Mesendoderm (in vitro differentiated cells): ENCODE results near the gene PPFIBP1.

Source experiments
- DNase-seq: peaks from one replicate; pipeline ENCODE4 v3.0.0; 2013
- H2AK5ac ChIP-seq: 2 replicates; pipeline ENCODE4 v1.6.1; 2013; ENCODE audit warnings: low read length, inconsistent platforms
- H2BK120ac ChIP-seq: 2 replicates; pipeline ENCODE4 v1.6.1; 2013; ENCODE audit warnings: low read depth, mild to moderate bottlenecking, low read length, moderate library complexity, mixed read lengths
- H2BK15ac ChIP-seq: replicated peaks from 2 replicates; pipeline ENCODE4 v1.6.1; 2013; ENCODE audit warnings: low read depth, mild to moderate bottlenecking, moderate library complexity
- H2BK5ac ChIP-seq: 2 replicates; pipeline ENCODE4 v1.6.1; 2013; ENCODE audit warnings: low read length, inconsistent platforms
- H3K18ac ChIP-seq: 2 replicates; pipeline ENCODE4 v1.6.1; 2013; ENCODE audit warnings: mild to moderate bottlenecking, low read length, mixed read lengths
- H3K23ac ChIP-seq: one replicate; pipeline ENCODE4 v1.6.1; 2013; ENCODE audit warnings: low read length
- H3K27ac ChIP-seq: 2 replicates; pipeline ENCODE4 v1.5.1; 2013; ENCODE audit warnings: low read depth, mild to moderate bottlenecking, inconsistent platforms, low read length, moderate library complexity
- H3K27me3 ChIP-seq: 2 replicates; pipeline ENCODE4 v1.6.1; 2013; ENCODE audit warnings: low read length, control low read depth, mild to moderate bottlenecking, inconsistent platforms; ENCODE audit not compliant: insufficient read depth, poor library complexity
- H3K36me3 ChIP-seq: 2 replicates; pipeline ENCODE4 v1.6.1; 2013; ENCODE audit warnings: low read length, inconsistent platforms; ENCODE audit not compliant: control insufficient read depth, insufficient read depth
- H3K4ac ChIP-seq: one replicate; pipeline ENCODE4 v1.6.1; 2013; ENCODE audit warnings: low read depth, mild to moderate bottlenecking, low read length, moderate library complexity
- H3K4me1 ChIP-seq: 2 replicates; pipeline ENCODE4 v1.6.1; 2013; ENCODE audit warnings: low read depth, low read length, inconsistent platforms; ENCODE audit not compliant: control insufficient read depth
- H3K4me2 ChIP-seq: 2 replicates; pipeline ENCODE4 v1.6.1; 2013; ENCODE audit warnings: low read length
- H3K4me3 ChIP-seq: 2 replicates; pipeline ENCODE4 v1.5.1; 2013; ENCODE audit warnings: mild to moderate bottlenecking, low read length
- H3K56ac ChIP-seq: one replicate; pipeline ENCODE4 v1.6.1; 2013; ENCODE audit warnings: low read length
- H3K79me1 ChIP-seq: 2 replicates; pipeline ENCODE4 v1.6.1; 2013; ENCODE audit warnings: low read length, inconsistent platforms
- H3K79me2 ChIP-seq: 2 replicates; pipeline ENCODE4 v1.6.1; 2013; ENCODE audit warnings: mild to moderate bottlenecking, low read length; ENCODE audit not compliant: control insufficient read depth, insufficient read depth
- H3K9ac ChIP-seq: 2 replicates; pipeline ENCODE4 v1.6.1; 2013; ENCODE audit warnings: low read length, inconsistent platforms
- H4K5ac ChIP-seq: one replicate; pipeline ENCODE4 v1.6.1; 2013; ENCODE audit warnings: low read length
- H4K8ac ChIP-seq: one replicate; pipeline ENCODE4 v1.6.1; 2013; ENCODE audit warnings: low read depth, mild to moderate bottlenecking, control low read depth, low read length, moderate library complexity
- WGBS: extraction: QIAGEN DNeasy Blood & Tissue Kit; methylation state at CpG from one replicate; pipeline ENCODE4 v1.1.7; 2013; ENCODE audit warnings: low lambda C conversion rate, missing lambda C conversion rate; ENCODE audit not compliant: insufficient coverage; ENCODE audit errors: extremely low coverage; 5-methylcytosine and 5-hydroxymethylcytosine counted together

The PPFIBP1 gene

DNA sequence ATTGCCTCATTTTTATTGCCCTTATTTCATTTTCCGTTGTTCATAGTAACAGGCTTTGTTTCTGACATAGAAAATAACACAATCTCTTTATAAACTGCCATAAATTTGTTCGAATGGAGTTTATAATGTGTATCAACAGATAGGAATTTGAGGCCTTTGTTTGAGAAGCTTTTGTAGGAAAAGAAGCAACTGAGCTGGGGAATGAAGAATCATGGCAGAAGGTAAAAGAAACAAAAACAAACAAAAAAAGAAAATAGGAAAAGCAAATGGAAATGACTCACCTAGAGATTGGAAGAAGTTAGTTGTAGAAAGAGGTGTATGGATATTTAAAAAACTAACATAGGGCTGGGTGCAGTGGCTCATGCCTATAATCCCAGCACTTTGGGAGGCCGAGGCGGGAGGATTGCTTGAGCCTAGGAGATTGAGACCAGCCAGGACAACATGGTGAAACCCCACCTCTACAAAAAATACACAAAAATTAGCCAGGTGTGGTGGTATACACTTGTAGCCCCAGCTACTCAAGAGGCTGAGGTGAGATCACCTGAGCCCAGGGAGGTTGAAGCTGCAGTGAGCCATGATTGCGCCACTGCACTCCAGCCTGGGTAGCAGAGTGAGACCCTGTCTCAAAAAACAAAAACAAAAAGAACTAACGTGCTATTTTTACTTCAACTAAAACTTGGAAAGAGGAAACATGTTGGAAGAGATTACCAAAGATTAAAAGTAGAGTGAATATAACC, 171.7 kb downstream of the PPFIBP1 start:
- Histone ChIP-seq H2BK5ac (no peak overlapping the region), H3K27ac (no peak overlapping the region), H3K18ac (no peak overlapping the region), H2AK5ac (no peak overlapping the region), H3K79me2 (no peaks in the 10 kb centered on the region), H2BK15ac (no peak overlapping the region), H3K4me3 (no peak overlapping the region), H3K27me3 (no peaks in the 10 kb centered on the region), H3K4me2 (no peak overlapping the region), H3K56ac (no peak overlapping the region), H3K4me1 (no peaks in the 10 kb centered on the region), H4K8ac (no peak overlapping the region), H3K23ac (no peak overlapping the region), H4K5ac (no peak overlapping the region), H3K9ac (no peak overlapping the region), H3K79me1 (no peaks in the 10 kb centered on the region), H3K36me3 (no peaks in the 10 kb centered on the region), H3K4ac (no peak overlapping the region), H2BK120ac (no peak overlapping the region)
- WGBS: no CpG with 5 or more reads among the region's 6 CpGs
- no peak for DNase-seq

DNA sequence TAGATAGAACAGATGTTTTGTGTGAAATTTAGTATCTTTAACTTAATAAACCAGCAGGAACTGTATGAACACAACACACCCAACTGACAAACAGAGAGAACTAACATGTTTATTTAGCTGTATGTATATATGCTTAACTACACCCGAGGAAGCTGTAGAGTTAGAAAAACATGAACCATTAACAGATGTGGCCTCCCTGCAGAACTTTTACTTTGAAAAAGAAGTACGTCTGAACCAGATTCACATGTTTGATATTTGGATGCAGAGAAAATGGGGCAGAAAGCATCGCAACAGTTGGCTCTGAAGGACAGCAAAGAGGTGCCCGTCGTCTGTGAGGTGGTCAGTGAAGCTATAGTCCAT, 172.3 kb downstream of the PPFIBP1 start, which contains the start of gene REP15:
REP15 (plus strand) TSS at position 155 of the 360 bp plus-strand sequence; CDS start at position 271, 116 bp downstream.
- H4K8ac ChIP-seq: no peak within 1 kb of the TSS
- H3K4me3 ChIP-seq: no peak within 1 kb of the TSS
- no peak within 1 kb of the TSS for H3K4me2 ChIP-seq
- H3K9ac ChIP-seq: no peak within 1 kb of the TSS
- no peak within 1 kb of the TSS for H3K23ac ChIP-seq
- no CpG with 5 or more reads among the region's 5 CpGs for WGBS
- no peaks in the 10 kb centered on the region for H3K4me1 ChIP-seq
- no peak within 1 kb of the TSS for H3K18ac ChIP-seq
- no peak within 1 kb of the TSS for H2BK120ac ChIP-seq
- no peak within 1 kb of the TSS for H2AK5ac ChIP-seq
- no peaks in the 10 kb centered on the region for H3K79me1 ChIP-seq
- H3K79me2 ChIP-seq: no peaks in the 10 kb centered on the region
- no peaks in the 10 kb centered on the region for H3K27me3 ChIP-seq
- no peak within 1 kb of the TSS for H2BK5ac ChIP-seq
- no peak within 1 kb of the TSS for H3K27ac ChIP-seq
- no peak for DNase-seq
- no peaks in the 10 kb centered on the region for H3K36me3 ChIP-seq
- no peak within 1 kb of the TSS for H3K4ac ChIP-seq
- H2BK15ac ChIP-seq: no peak within 1 kb of the TSS
- no peak within 1 kb of the TSS for H4K5ac ChIP-seq
- no peak within 1 kb of the TSS for H3K56ac ChIP-seq

DNA sequence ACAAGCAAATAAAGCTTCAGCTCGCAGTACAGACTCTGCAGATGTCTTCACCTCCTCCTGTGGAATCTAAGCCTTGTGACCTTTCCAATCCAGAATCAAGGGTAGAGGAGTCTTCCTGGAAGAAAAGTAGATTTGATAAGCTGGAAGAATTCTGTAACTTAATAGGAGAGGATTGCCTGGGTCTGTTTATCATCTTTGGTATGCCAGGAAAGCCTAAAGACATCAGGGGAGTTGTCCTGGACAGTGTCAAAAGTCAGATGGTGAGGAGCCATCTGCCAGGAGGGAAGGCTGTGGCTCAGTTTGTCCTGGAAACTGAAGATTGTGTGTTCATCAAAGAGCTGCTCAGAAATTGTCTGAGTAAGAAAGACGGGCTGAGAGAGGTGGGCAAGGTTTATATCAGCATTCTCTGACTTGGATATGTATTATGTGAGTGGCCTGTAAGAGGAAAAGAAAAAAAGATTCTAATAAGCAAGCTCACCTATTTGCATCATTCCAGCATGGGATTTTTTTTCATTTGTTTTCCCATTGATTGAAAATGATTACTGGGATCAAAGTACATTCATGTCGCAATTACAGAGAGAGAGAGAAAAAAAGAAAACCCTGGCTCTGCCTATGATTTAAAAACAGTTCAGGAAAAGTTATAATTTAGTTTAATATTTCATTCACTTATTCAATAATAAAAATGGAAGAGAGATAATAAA, 173.0 kb downstream of the PPFIBP1 start:
- Histone ChIP-seq H2BK5ac (no peak overlapping the region), H4K8ac (no peak overlapping the region), H3K4ac (no peak overlapping the region), H4K5ac (no peak overlapping the region), H3K9ac (no peak overlapping the region), H3K27me3 (no peaks in the 10 kb centered on the region), H3K56ac (no peak overlapping the region), H2BK120ac (no peak overlapping the region), H3K79me2 (no peaks in the 10 kb centered on the region), H3K18ac (no peak overlapping the region), H3K4me2 (no peak overlapping the region), H3K4me1 (no peaks in the 10 kb centered on the region), H3K4me3 (no peak overlapping the region), H3K23ac (no peak overlapping the region), H3K27ac (no peak overlapping the region), H2BK15ac (no peak overlapping the region), H3K79me1 (no peaks in the 10 kb centered on the region), H3K36me3 (no peaks in the 10 kb centered on the region), H2AK5ac (no peak overlapping the region)
- no CpG with 5 or more reads among the region's 3 CpGs for WGBS
- no peak for DNase-seq

DNA sequence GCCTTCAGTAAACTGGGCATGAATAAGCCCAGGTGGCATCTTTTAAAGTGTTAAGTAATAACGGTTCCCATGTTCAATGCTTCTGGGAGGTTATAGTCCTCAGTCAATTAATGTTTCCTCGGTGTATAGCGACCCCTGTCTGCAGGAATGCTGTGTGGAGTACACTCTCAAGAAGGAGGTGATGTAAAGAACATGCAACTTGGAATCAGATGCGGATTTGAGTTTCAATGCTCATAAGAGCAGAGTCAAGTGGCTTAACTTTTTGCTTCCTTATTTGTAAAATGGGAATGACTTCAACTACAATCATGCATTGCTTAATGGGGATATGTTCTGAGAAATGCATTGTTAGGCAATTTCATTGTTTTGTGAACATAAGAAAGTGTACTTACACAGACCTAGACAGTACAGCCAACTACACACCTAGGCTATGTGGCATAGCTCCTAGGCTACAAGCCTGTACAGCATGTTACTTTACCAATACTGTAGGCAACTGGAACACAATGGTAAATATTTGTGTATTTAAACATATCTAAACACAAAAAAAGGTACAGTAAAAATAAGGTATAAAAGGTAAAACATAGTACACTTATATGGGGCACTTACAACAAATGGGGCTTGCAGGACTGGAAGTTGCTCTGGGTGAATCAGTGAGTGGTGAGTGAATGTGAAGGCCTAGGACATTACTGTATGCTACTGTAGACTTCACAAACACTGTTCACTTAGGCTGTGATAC, 179.9 kb downstream of the PPFIBP1 start:
- H3K4me2 ChIP-seq: no peak overlapping the region
- DNase-seq: peak; percentile 92

DNA sequence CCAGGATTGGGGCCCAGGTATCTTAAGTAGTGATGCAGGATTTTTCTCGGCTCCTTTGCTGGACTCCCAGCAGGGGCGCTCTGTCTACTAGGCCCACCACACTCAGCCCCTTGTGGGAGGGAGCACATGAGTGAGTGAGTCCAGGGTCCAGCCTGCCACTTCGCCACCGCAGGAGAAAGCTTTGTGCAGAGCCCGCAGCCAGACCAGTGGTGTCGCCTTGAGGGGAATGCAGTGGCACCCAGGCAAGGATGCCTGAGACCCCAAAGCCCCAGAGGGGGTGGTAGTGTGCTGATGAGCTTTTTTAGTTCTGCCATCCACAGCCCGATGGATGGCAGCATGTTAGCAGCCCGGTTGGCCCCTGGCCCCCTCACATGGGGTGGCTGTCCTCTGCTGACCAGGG, 181.3 kb downstream of the PPFIBP1 start:
- no peak overlapping the region for H3K4me2 ChIP-seq
- no peak overlapping the region for H4K5ac ChIP-seq
- no peak overlapping the region for H2BK120ac ChIP-seq
- no peak overlapping the region for H3K4me3 ChIP-seq
- H2AK5ac ChIP-seq: no peak overlapping the region
- H3K9ac ChIP-seq: no peak overlapping the region
- no peaks in the 10 kb centered on the region for H3K36me3 ChIP-seq
- peaks cover 2% of the 10 kb centered on the region for H3K4me1 ChIP-seq
- no peak overlapping the region for H3K27ac ChIP-seq
- H2BK5ac ChIP-seq: no peak overlapping the region
- H2BK15ac ChIP-seq: no peak overlapping the region
- no peak overlapping the region for H3K18ac ChIP-seq
- H3K56ac ChIP-seq: no peak overlapping the region
- peak; percentile 67 for DNase-seq
- no peak overlapping the region for H3K23ac ChIP-seq
- no peak overlapping the region for H4K8ac ChIP-seq
- no peaks in the 10 kb centered on the region for H3K79me2 ChIP-seq
- no peaks in the 10 kb centered on the region for H3K79me1 ChIP-seq
- WGBS: no CpG with 5 or more reads among the region's 8 CpGs
- no peaks in the 10 kb centered on the region for H3K27me3 ChIP-seq
- no peak overlapping the region for H3K4ac ChIP-seq

More for the DNA sequence above, 179.9 kb downstream of the PPFIBP1 start:
- Histone ChIP-seq H3K9ac (no peak overlapping the region), H2BK5ac (no peak overlapping the region), H3K36me3 (no peaks in the 10 kb centered on the region), H3K27ac (no peak overlapping the region), H3K23ac (no peak overlapping the region), H3K56ac (no peak overlapping the region), H3K4me3 (no peak overlapping the region), H3K79me2 (no peaks in the 10 kb centered on the region), H4K5ac (no peak overlapping the region), H4K8ac (no peak overlapping the region), H3K4ac (no peak overlapping the region), H3K79me1 (no peaks in the 10 kb centered on the region), H3K4me1 (no peaks in the 10 kb centered on the region), H3K27me3 (no peaks in the 10 kb centered on the region), H2BK120ac (no peak overlapping the region), H2AK5ac (no peak overlapping the region), H3K18ac (no peak overlapping the region), H2BK15ac (no peak overlapping the region)
- WGBS: no CpG with 5 or more reads among the region's 4 CpGs
